HEK293T (cell line): ENCODE measurements around the gene SPRYD4.

Experiments used
- BHLHE40 ChIP-seq: fragments of 450-650 bp; IDR thresholded peaks from 2 replicates; pipeline ENCODE4 v1.6.1; 2016; ENCODE audit warnings: mild to moderate bottlenecking, moderate library complexity, borderline replicate concordance
- ELF4 ChIP-seq: fragments of 450-650 bp; IDR thresholded peaks from 2 replicates; pipeline ENCODE4 v1.6.1; 2017; ENCODE audit warnings: antibody characterized with exemption
- FOXM1 ChIP-seq: fragments of 450-650 bp; IDR thresholded peaks from 2 replicates; pipeline ENCODE4 v1.6.1; 2017; ENCODE audit warnings: mild to moderate bottlenecking, borderline replicate concordance
- HDGF ChIP-seq: fragments of 450-650 bp; IDR thresholded peaks from 2 replicates; pipeline ENCODE4 v1.6.1; 2017; ENCODE audit warnings: antibody characterized with exemption, borderline replicate concordance
- L3MBTL2 ChIP-seq: fragments of 450-650 bp; conservative IDR thresholded peaks from 2 replicates; pipeline ENCODE4 v1.6.1; 2016; ENCODE audit warnings: mild to moderate bottlenecking
- LEF1 ChIP-seq: fragments of 450-650 bp; IDR thresholded peaks from 2 replicates; pipeline ENCODE4 v1.6.1; 2017; ENCODE audit warnings: mild to moderate bottlenecking, borderline replicate concordance
- ZNF384 ChIP-seq: fragments of 450-650 bp; IDR thresholded peaks from 2 replicates; pipeline ENCODE4 v1.6.1; 2016

DNA sequence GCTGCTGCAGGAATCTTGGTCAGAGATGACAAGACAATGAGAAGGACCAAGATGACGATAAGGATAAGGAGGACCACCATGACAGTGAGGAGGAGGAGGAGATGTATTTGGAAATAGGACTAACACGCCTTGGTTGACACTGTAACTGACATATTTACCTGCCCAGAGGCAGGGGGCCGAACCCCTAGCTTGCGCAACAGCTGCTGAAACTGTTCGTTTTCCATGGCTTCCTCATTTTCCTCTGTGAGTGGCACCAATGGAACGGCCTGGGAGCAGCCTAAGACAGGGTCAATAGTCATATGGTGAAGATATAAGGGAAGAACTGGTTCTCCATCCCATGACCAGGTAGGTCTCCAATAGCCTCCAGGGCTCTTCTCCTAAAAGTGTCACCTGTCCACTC is 48.0 kb upstream of the SPRYD4 start:
- TF ChIP-seq LEF1 (no peak), HDGF (no peak), BHLHE40 (no peak), ELF4 (no peak), ZNF384 (no peak), FOXM1 (no peak), L3MBTL2 (no peak)
